HG03354 (cell line): ENCODE measurements around the gene OPN3.

ENCODE experiments used
- ATAC-seq: cut with Tn5 transposase; IDR thresholded peaks from one replicate; pipeline ENCODE4 v1.9.1; 2021; ENCODE audit warnings: mild to moderate bottlenecking; ENCODE audit not compliant: unreplicated experiment, poor library complexity, severe bottlenecking

Gene OPN3

GRCh38 chr1:241630005-241630404 is 10.2 kb downstream of the OPN3 start:
- ATAC-seq, result no peak

- peak; percentile 92 for ATAC-seq
Observed at GRCh38 chr1:241627453-241628259, 12.5 kb downstream of the OPN3 start.

GRCh38 chr1:241624935-241625334 is 15.2 kb downstream of the OPN3 start:
- ATAC-seq, result no peak

GRCh38 chr1:241622669-241623068 is 17.5 kb downstream of the OPN3 start:
- no peak for ATAC-seq

GRCh38 chr1:241617426-241617825 is 22.7 kb downstream of the OPN3 start:
- ATAC-seq, result no peak

- no peak for ATAC-seq
Observed at GRCh38 chr1:241615043-241615974, 24.9 kb downstream of the OPN3 start.

- no peak for ATAC-seq
Observed at GRCh38 chr1:241614572-241614971, 25.6 kb downstream of the OPN3 start.

- ATAC-seq, result no peak
Observed at GRCh38 chr1:241614144-241614543, 26.0 kb downstream of the OPN3 start.

GRCh38 chr1:241612533-241613477 is 27.4 kb downstream of the OPN3 start:
- no peak for ATAC-seq

GRCh38 chr1:241611736-241612135 is 28.4 kb downstream of the OPN3 start:
- ATAC-seq, result no peak

GRCh38 chr1:241611063-241611462 is 29.1 kb downstream of the OPN3 start:
- peak; percentile 96 for ATAC-seq

- ATAC-seq, result no peak
Observed at GRCh38 chr1:241610056-241610815, 29.9 kb downstream of the OPN3 start.

- ATAC-seq, result no peak
Observed at GRCh38 chr1:241608379-241609033, 31.7 kb downstream of the OPN3 start.

GRCh38 chr1:241607497-241607896 is 32.7 kb downstream of the OPN3 start:
- ATAC-seq, result no peak

- ATAC-seq, result no peak
Observed at GRCh38 chr1:241606544-241606943, 33.6 kb downstream of the OPN3 start.

- no peak for ATAC-seq
Observed at GRCh38 chr1:241605146-241605805, 34.9 kb downstream of the OPN3 start.

GRCh38 chr1:241603731-241604245 is 36.4 kb downstream of the OPN3 start:
- ATAC-seq, result no peak

GRCh38 chr1:241600496-241600901 is 39.7 kb downstream of the OPN3 start:
- peak; percentile 82 for ATAC-seq
